Nephron (organoid): ENCODE data around the gene PAFAH1B1.

ENCODE experiments used
- H3K27ac Mint-ChIP-seq, 3 experiments: 2 replicates each; pipeline ENCODE4 v1.8.0; 2020; ENCODE audit warnings: mixed read lengths in 3 of 3, mild to moderate bottlenecking in 2 of 3, moderate library complexity in 1 of 3
- H3K27me3 Mint-ChIP-seq: 2 replicates; pipeline ENCODE4 v1.8.0; 2021; ENCODE audit warnings: low read depth, mild to moderate bottlenecking, moderate library complexity, mixed read lengths
- H3K36me3 Mint-ChIP-seq: 2 replicates; pipeline ENCODE4 v1.8.0; 2020; ENCODE audit warnings: low read depth, mixed read lengths
- H3K4me1 Mint-ChIP-seq: 2 replicates; pipeline ENCODE4 v1.8.0; 2020; ENCODE audit warnings: mixed read lengths
- H3K4me3 Mint-ChIP-seq, 3 experiments: 2 replicates each; pipeline ENCODE4 v1.8.0; 2020; ENCODE audit warnings: mild to moderate bottlenecking in 3 of 3, mixed read lengths in 3 of 3, moderate library complexity in 2 of 3
- H3K9me3 Mint-ChIP-seq: 2 replicates; pipeline ENCODE4 v1.8.0; 2020; ENCODE audit warnings: mixed read lengths
- CTCF ChIP-seq, 3 experiments: fragments of 200-600 bp; sonication (generic); IDR thresholded peaks; one replicate each; pipeline ENCODE4 v1.5.0; 2021; ENCODE audit warnings: antibody characterized with exemption in 3 of 3; ENCODE audit not compliant: unreplicated experiment in 3 of 3

The PAFAH1B1 gene

GRCh38 chr17:2591040-2591640 is 2.3 kb upstream of the PAFAH1B1 start:
- TF ChIP-seq CTCF (IDR thresholded peaks at IDR 0.05; ENCODE audit: unreplicated experiment in 3 of 3) = no peak
- Mint-ChIP-seq H3K27me3 (no peaks in the 10 kb centered on the region), H3K27ac (no peak overlapping the region), H3K36me3 (no peaks in the 10 kb centered on the region), H3K4me3 (no peak overlapping the region), H3K9me3 (no peaks in the 10 kb centered on the region), H3K4me1 (peaks cover 13% of the 10 kb centered on the region)

GRCh38 chr17:2593821-2594721 is 617 bp downstream of the PAFAH1B1 start:
- H3K36me3 Mint-ChIP-seq = no peaks in the 10 kb centered on the region
- H3K27ac Mint-ChIP-seq = peak overlapping the region; percentile 76 to 92 (median 80)
- H3K27me3 Mint-ChIP-seq = no peaks in the 10 kb centered on the region

GRCh38 chr17:2594722-2595599 is 1.5 kb downstream of the PAFAH1B1 start:
- H3K36me3 Mint-ChIP-seq = peaks cover 4% of the 10 kb centered on the region
- H3K27ac Mint-ChIP-seq = peak overlapping the region; percentile 76 to 92 (median 79)
- no peaks in the 10 kb centered on the region for H3K9me3 Mint-ChIP-seq
- peak overlapping the region; percentile 91 to 95 (median 93) for H3K4me3 Mint-ChIP-seq
- no peaks in the 10 kb centered on the region for H3K27me3 Mint-ChIP-seq
- peaks cover 33% of the 10 kb centered on the region for H3K4me1 Mint-ChIP-seq
- no peak for TF ChIP-seq CTCF (IDR thresholded peaks at IDR 0.05; ENCODE audit: unreplicated experiment in 3 of 3)

More at GRCh38 chr17:2593821-2594721, 617 bp downstream of the PAFAH1B1 start:
- no peak for TF ChIP-seq CTCF (IDR thresholded peaks at IDR 0.05; ENCODE audit: unreplicated experiment in 3 of 3)
- Mint-ChIP-seq H3K4me1 (peaks cover 27% of the 10 kb centered on the region), H3K4me3 (peak overlapping the region; percentile 91 to 95 (median 93)), H3K9me3 (no peaks in the 10 kb centered on the region)

GRCh38 chr17:2595716-2596115 is 2.3 kb downstream of the PAFAH1B1 start:
- no peaks in the 10 kb centered on the region for H3K9me3 Mint-ChIP-seq
- H3K27ac Mint-ChIP-seq = peak overlapping the region; percentile 43 to 92 (median 76)
- H3K36me3 Mint-ChIP-seq = peaks cover 4% of the 10 kb centered on the region
- no peak for TF ChIP-seq CTCF (IDR thresholded peaks at IDR 0.05; ENCODE audit: unreplicated experiment in 3 of 3)
- H3K27me3 Mint-ChIP-seq = no peaks in the 10 kb centered on the region
- H3K4me1 Mint-ChIP-seq = peaks cover 33% of the 10 kb centered on the region
- peak overlapping the region; percentile 91 to 95 (median 93) for H3K4me3 Mint-ChIP-seq

- TF ChIP-seq CTCF (IDR thresholded peaks at IDR 0.05; ENCODE audit: unreplicated experiment in 3 of 3) = no peak
- peaks cover 40% of the 10 kb centered on the region for H3K4me1 Mint-ChIP-seq
- no peak overlapping the region for H3K4me3 Mint-ChIP-seq
- H3K36me3 Mint-ChIP-seq = peaks cover 4% of the 10 kb centered on the region
- no peaks in the 10 kb centered on the region for H3K9me3 Mint-ChIP-seq
- H3K27ac Mint-ChIP-seq = no peak overlapping the region
- H3K27me3 Mint-ChIP-seq = no peaks in the 10 kb centered on the region
Measured at GRCh38 chr17:2598166-2598565, 4.7 kb downstream of the PAFAH1B1 start.
